NCI-H510A treated with DMSO at 0.1 percent for 48 hours (cell line): ENCODE measurements around the gene ADRM1.

Experiments used
- DNase-seq: peaks from one replicate; lab custom pipeline; 2025; lab: John Stamatoyannopoulos, UW

ADRM1 gene

GRCh38 chr20:62281161-62281933, 21.4 kb upstream of the ADRM1 start:
- DNase-seq: peak; percentile 78

- DNase-seq: no peak
Observed at GRCh38 chr20:62282103-62282502, 20.7 kb upstream of the ADRM1 start.

GRCh38 chr20:62282877-62283503, 19.8 kb upstream of the ADRM1 start:
- DNase-seq: no peak

- DNase-seq: no peak
Observed at GRCh38 chr20:62284448-62284847, 18.3 kb upstream of the ADRM1 start.

GRCh38 chr20:62285151-62285550, 17.6 kb upstream of the ADRM1 start:
- DNase-seq: no peak

- no peak for DNase-seq
Observed at GRCh38 chr20:62285722-62286121, 17.1 kb upstream of the ADRM1 start.

GRCh38 chr20:62286493-62287064, 16.2 kb upstream of the ADRM1 start:
- DNase-seq: no peak

GRCh38 chr20:62287129-62287528, 15.7 kb upstream of the ADRM1 start:
- no peak for DNase-seq

- DNase-seq: no peak
Observed at GRCh38 chr20:62287759-62288534, 14.8 kb upstream of the ADRM1 start.

GRCh38 chr20:62288535-62289105, 14.2 kb upstream of the ADRM1 start:
- DNase-seq: no peak

GRCh38 chr20:62289131-62289530, 13.7 kb upstream of the ADRM1 start:
- DNase-seq: no peak

GRCh38 chr20:62289898-62290297, 12.9 kb upstream of the ADRM1 start:
- no peak for DNase-seq

GRCh38 chr20:62291251-62292066, 11.3 kb upstream of the ADRM1 start:
- DNase-seq: no peak

GRCh38 chr20:62292108-62292507, 10.7 kb upstream of the ADRM1 start:
- no peak for DNase-seq

- DNase-seq: no peak
Observed at GRCh38 chr20:62293111-62293784, 9.5 kb upstream of the ADRM1 start.

- DNase-seq: no peak
Observed at GRCh38 chr20:62293946-62294345, 8.9 kb upstream of the ADRM1 start.

- DNase-seq: no peak
Observed at GRCh38 chr20:62294516-62294915, 8.3 kb upstream of the ADRM1 start.

- DNase-seq: no peak
Observed at GRCh38 chr20:62296724-62297448, 5.9 kb upstream of the ADRM1 start.

GRCh38 chr20:62297449-62298227, 5.2 kb upstream of the ADRM1 start:
- DNase-seq: no peak
